Measurements from ENCODE around the gene ADGRV1.

ADGRV1 gene

GRCh38 chr5:91183743-91184142 is 625.1 kb downstream of the ADGRV1 start:
- DNase-seq = no peak

DNA sequence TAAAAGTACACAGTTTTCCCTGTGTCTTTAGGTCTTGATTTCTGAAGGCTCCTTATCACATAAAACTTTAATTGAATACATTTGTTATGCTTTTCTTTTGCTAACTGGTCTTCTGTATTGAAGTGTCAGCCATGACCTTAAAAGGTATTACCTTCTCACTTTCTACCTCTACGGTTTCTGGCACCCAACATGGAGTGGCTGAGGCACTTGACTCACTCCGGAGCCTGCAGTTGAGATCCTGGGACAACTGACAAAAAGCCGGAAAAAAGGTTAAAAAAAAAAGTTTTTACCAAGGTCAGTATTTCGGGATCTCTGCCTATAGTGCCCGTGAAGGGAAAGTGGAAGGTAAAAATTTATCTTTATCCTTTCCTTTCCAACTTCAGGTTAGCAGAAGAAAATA is 627.5 kb downstream of the ADGRV1 start:
- DNase-seq = no peak

GRCh38 chr5:91187032-91187431 is 628.4 kb downstream of the ADGRV1 start:
- DNase-seq = no peak

DNA sequence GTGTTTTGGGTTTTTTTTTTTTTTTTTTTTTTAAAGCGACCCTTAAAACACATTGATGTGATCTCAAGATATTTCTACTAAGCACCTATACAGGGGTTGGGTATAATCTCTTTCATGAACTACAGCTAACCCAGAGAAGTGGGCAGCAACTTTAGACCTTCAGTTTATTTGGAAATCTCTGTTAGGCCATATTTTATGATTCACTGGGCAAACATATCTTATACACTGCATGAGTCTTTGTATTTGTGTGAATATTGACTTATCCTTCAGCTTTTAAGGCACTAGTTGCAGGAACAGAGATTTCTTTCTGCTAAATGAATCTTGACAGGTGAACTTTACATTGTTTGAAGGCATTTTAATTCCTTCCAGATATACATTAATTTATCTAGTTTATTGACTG is 630.2 kb downstream of the ADGRV1 start:
- no peak for DNase-seq

- DNase-seq = no peak
Observed at GRCh38 chr5:91189480-91190313, 631.1 kb downstream of the ADGRV1 start.

DNA sequence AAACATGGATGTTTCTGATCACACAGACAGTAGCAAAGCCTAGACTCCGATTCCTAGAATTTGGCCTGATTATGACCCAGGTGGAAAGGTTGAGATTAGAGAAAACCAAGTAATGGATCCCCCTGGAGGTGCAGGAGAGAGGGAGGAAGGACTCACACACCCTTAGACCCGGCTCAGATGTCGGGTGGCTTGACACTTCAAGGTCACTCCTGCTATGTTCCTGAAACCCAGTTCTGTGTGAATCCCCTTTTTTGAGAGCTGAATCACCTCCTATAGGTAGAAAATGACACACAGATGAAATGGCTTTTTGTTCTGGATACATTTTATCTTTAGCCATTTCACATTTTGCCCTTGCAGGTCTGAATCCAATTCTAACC is 631.7 kb downstream of the ADGRV1 start:
- DNase-seq = no peak

- DNase-seq = no peak
Observed at GRCh38 chr5:91194824-91195381, 636.3 kb downstream of the ADGRV1 start.

- DNase-seq = no peak
Observed at GRCh38 chr5:91200692-91201091, 642.1 kb downstream of the ADGRV1 start.

GRCh38 chr5:91206103-91206502 is 647.5 kb downstream of the ADGRV1 start:
- no peak for DNase-seq

GRCh38 chr5:91206734-91207133 is 648.1 kb downstream of the ADGRV1 start:
- DNase-seq = no peak

GRCh38 chr5:91207248-91207647 is 648.7 kb downstream of the ADGRV1 start:
- DNase-seq = no peak

- no peak for DNase-seq
Observed at GRCh38 chr5:91211997-91212713, 653.6 kb downstream of the ADGRV1 start.

DNA sequence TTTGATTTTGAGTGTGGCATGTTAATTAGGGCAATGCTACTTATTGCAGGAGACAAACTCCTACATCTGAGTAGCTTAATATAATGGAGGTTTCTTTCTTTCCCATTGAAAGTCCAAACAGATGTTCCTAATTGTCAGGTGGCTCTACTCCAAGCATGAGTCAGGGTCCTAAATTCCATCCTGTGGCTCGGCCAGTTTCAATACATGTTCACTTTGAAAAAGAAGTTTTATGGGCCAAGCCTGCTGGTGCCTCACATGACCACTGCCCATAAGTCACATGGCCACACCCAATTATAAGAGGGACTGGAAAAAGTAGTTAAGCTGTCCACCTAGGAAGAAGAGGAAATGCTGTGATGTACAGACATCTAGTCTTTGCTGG is 654.1 kb downstream of the ADGRV1 start:
- DNase-seq = no peak

All from hematopoietic multipotent progenitor cell treated with erythropoietin and hydrocortisone succinate and interleukin-3 and kit ligand, for 8 days (in vitro differentiated cells).